ENCODE measurements around the gene ACBD6.

DNA sequence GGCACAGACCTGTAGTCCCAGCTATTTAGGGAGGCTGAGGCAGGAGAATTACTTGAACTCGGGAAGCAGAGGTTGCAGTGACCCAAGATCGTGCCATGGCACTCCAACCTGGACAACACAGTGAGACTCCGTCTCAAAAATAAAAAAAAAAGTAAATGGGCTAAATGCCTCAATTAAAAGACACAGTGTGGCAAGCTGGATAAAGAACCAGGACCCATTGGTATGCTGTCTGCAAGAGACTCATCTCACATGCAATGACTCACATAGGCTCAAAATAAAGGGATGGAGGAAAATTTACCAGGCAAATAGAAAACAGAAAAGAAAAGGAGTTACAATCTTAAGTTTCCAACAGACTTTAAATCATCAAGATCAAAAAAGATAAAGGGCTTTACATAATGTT, 40.3 kb downstream of the ACBD6 start:
- TF ChIP-seq, protein P1, sequence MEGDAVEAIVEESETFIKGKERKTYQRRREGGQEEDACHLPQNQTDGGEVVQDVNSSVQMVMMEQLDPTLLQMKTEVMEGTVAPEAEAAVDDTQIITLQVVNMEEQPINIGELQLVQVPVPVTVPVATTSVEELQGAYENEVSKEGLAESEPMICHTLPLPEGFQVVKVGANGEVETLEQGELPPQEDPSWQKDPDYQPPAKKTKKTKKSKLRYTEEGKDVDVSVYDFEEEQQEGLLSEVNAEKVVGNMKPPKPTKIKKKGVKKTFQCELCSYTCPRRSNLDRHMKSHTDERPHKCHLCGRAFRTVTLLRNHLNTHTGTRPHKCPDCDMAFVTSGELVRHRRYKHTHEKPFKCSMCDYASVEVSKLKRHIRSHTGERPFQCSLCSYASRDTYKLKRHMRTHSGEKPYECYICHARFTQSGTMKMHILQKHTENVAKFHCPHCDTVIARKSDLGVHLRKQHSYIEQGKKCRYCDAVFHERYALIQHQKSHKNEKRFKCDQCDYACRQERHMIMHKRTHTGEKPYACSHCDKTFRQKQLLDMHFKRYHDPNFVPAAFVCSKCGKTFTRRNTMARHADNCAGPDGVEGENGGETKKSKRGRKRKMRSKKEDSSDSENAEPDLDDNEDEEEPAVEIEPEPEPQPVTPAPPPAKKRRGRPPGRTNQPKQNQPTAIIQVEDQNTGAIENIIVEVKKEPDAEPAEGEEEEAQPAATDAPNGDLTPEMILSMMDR (IDR thresholded peaks at IDR 0.05; ENCODE audit: poor library complexity): no peak
- TF ChIP-seq EZH2 (IDR thresholded peaks at IDR 0.05; ENCODE audit: borderline replicate concordance): no peak

Data from hepatocyte (in vitro differentiated cells).